MM.1S (cell line): ENCODE results near the gene TJP2.

Experiments
- DNase-seq: peaks from one replicate; pipeline ENCODE4 v3.0.0-alpha.2; 2015
- H2AFZ ChIP-seq: fragments of 300-600 bp; sonication (generic); 2 replicates; pipeline ENCODE4 v1.6.0; 2016; ENCODE audit warnings: antibody characterized with exemption, low read length
- H3F3A ChIP-seq: fragments of 300-600 bp; sonication (generic); 2 replicates; pipeline ENCODE4 v1.6.1; 2016; ENCODE audit warnings: mild to moderate bottlenecking, antibody characterized with exemption, low read length, moderate library complexity, mixed read lengths; ENCODE audit not compliant: insufficient read depth
- H3K27ac ChIP-seq: fragments of 300-600 bp; sonication (generic); 2 replicates; pipeline ENCODE4 v1.5.1; 2016; ENCODE audit warnings: mild to moderate bottlenecking, low read length
- H3K27me3 ChIP-seq: fragments of 300-600 bp; sonication (generic); replicated peaks from 2 replicates; pipeline ENCODE4 v1.6.0; 2016; ENCODE audit warnings: low read length; ENCODE audit not compliant: insufficient read depth
- H3K36me3 ChIP-seq: fragments of 300-600 bp; sonication (generic); replicated peaks from 2 replicates; pipeline ENCODE4 v1.6.1; 2016; ENCODE audit warnings: mild to moderate bottlenecking, low read length, mixed read lengths; ENCODE audit not compliant: insufficient read depth
- H3K4me1 ChIP-seq: fragments of 300-600 bp; sonication (generic); 2 replicates; pipeline ENCODE4 v1.6.1; 2016; ENCODE audit warnings: low read length, mixed read lengths
- H3K4me2 ChIP-seq: fragments of 300-600 bp; sonication (generic); 2 replicates; pipeline ENCODE4 v1.6.0; 2016; ENCODE audit warnings: low read depth, low read length
- H3K4me3 ChIP-seq: fragments of 300-600 bp; sonication (generic); 2 replicates; pipeline ENCODE4 v1.5.1; 2016; ENCODE audit warnings: low read length, mixed read lengths
- H3K79me2 ChIP-seq: fragments of 300-600 bp; sonication (generic); 2 replicates; pipeline ENCODE4 v1.6.1; 2016; ENCODE audit warnings: mixed run types, low read length, mixed read lengths
- H3K9ac ChIP-seq: fragments of 300-600 bp; sonication (generic); 2 replicates; pipeline ENCODE4 v1.6.1; 2016; ENCODE audit warnings: low read length, mixed read lengths
- H3K9me2 ChIP-seq: fragments of 300-600 bp; sonication (generic); replicated peaks from 2 replicates; pipeline ENCODE4 v1.6.1; 2016; ENCODE audit warnings: mild to moderate bottlenecking, low read length, mixed read lengths; ENCODE audit not compliant: insufficient read depth
- H3K9me3 ChIP-seq: fragments of 300-600 bp; sonication (generic); replicated peaks from 2 replicates; pipeline ENCODE4 v1.6.1; 2016; ENCODE audit warnings: mild to moderate bottlenecking, low read length, mixed read lengths; ENCODE audit not compliant: insufficient read depth
- H4K20me1 ChIP-seq: fragments of 300-600 bp; sonication (generic); 2 replicates; pipeline ENCODE4 v1.6.1; 2016; ENCODE audit warnings: mild to moderate bottlenecking, low read length, moderate library complexity, mixed read lengths; ENCODE audit not compliant: insufficient read depth
- EZH2 ChIP-seq: fragments of 300-600 bp; sonication (generic); optimal IDR thresholded peaks from 2 replicates; pipeline ENCODE3; 2017; ENCODE audit warnings: low read depth, mild to moderate bottlenecking, antibody characterized with exemption, low read length, mixed read lengths
- EZH2phosphoT487 ChIP-seq: fragments of 300-600 bp; sonication (generic); IDR thresholded peaks from 2 replicates; pipeline ENCODE4 v1.6.1; 2018; ENCODE audit warnings: antibody characterized with exemption, low read length
- TF ChIP-seq, protein P1 (sequence below): fragments of 300-600 bp; sonication (generic); IDR thresholded peaks from 2 replicates; pipeline ENCODE4 v1.5.1; 2016; ENCODE audit warnings: antibody characterized with exemption, low read length, mixed read lengths

The TJP2 gene

DNA sequence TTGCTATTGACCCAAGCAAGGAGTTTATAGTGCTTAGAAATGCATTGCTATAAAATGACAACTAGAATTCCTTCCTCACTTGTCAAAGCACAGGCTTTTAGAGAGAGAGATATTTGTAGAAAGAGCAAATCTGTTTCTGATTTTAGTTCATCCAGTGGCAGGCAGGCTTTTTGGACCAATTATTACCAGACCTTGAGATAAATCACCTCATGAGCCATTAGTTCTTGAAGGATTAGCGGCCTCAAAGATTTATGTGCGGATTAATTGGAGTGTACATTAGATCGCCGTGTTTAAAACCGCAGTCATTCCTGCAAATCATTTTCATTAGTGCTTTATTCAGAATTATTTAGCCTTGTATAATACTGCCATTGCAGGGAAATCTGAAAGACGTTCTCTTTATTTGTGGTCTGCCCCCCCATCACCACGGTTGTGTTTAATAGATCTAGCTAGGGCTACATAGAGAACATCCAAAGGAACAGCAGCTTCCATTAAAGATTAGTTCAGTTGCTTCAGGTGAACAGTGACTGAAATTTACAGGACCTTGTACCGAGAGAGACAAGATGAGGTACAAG, 28.8 kb upstream of the TJP2 start:
- Histone ChIP-seq H3K4me3 (no peak overlapping the region), H3F3A (no peaks in the 10 kb centered on the region), H3K27ac (no peak overlapping the region), H3K36me3 (no peaks in the 10 kb centered on the region), H3K4me2 (no peak overlapping the region), H3K9me2 (no peaks in the 10 kb centered on the region), H2AFZ (no peak overlapping the region), H3K9me3 (no peaks in the 10 kb centered on the region), H3K79me2 (no peaks in the 10 kb centered on the region), H3K27me3 (no peaks in the 10 kb centered on the region), H3K4me1 (no peaks in the 10 kb centered on the region), H3K9ac (no peak overlapping the region), H4K20me1 (no peaks in the 10 kb centered on the region)
- TF ChIP-seq, protein P1, sequence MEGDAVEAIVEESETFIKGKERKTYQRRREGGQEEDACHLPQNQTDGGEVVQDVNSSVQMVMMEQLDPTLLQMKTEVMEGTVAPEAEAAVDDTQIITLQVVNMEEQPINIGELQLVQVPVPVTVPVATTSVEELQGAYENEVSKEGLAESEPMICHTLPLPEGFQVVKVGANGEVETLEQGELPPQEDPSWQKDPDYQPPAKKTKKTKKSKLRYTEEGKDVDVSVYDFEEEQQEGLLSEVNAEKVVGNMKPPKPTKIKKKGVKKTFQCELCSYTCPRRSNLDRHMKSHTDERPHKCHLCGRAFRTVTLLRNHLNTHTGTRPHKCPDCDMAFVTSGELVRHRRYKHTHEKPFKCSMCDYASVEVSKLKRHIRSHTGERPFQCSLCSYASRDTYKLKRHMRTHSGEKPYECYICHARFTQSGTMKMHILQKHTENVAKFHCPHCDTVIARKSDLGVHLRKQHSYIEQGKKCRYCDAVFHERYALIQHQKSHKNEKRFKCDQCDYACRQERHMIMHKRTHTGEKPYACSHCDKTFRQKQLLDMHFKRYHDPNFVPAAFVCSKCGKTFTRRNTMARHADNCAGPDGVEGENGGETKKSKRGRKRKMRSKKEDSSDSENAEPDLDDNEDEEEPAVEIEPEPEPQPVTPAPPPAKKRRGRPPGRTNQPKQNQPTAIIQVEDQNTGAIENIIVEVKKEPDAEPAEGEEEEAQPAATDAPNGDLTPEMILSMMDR = no peak
- no peak for TF ChIP-seq EZH2
- TF ChIP-seq EZH2phosphoT487 = no peak
- DNase-seq = no peak

DNA sequence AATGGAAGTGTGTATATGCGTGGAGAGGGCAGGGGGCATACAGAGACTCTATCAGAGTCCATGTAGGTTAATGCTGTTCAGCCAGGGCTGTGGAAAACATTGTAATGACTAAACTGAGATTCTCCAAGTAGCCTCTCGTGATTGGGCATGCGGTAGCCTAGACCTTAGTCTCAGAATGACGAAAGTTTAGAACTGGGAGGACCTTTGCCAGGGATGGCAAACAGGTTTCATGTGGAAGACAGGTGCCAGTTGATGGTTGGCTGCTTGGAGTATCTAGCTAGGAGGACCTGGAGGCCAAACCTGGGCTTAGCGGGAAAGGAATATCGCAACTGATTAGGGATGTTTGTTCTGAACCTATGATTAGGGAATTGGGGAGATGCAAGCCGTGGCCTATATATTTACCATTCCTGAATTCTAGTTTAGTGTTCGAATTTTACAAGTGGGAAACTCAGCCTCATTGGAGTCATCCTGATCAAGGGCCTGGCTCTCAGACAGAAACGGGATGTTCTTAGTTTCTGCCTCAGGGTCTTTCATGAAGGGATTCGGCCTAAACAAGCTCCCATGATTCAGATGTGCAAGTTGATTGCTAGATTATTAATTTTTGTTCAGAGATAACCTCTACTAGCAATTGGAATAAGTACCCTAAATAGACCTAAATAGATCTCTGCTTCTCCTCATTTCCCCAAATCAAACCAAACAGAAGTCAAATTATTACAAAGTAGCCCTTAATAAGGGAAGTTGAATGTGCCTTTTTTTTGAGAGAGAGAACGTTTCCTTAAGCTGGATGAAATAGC, 26.8 kb upstream of the TJP2 start:
- H3K4me2 ChIP-seq = no peak overlapping the region
- no peaks in the 10 kb centered on the region for H3K36me3 ChIP-seq
- no peaks in the 10 kb centered on the region for H3K79me2 ChIP-seq
- no peak overlapping the region for H3K27ac ChIP-seq
- H3K4me3 ChIP-seq = no peak overlapping the region
- H3K9me3 ChIP-seq = no peaks in the 10 kb centered on the region
- no peaks in the 10 kb centered on the region for H4K20me1 ChIP-seq
- no peak overlapping the region for H2AFZ ChIP-seq
- H3K9ac ChIP-seq = no peak overlapping the region
- no peak for DNase-seq
- TF ChIP-seq, protein P1 = no peak
- TF ChIP-seq EZH2 (no peak), EZH2phosphoT487 (no peak)
- H3K9me2 ChIP-seq = no peaks in the 10 kb centered on the region
- H3K27me3 ChIP-seq = no peaks in the 10 kb centered on the region
- no peaks in the 10 kb centered on the region for H3F3A ChIP-seq
- no peaks in the 10 kb centered on the region for H3K4me1 ChIP-seq

DNA sequence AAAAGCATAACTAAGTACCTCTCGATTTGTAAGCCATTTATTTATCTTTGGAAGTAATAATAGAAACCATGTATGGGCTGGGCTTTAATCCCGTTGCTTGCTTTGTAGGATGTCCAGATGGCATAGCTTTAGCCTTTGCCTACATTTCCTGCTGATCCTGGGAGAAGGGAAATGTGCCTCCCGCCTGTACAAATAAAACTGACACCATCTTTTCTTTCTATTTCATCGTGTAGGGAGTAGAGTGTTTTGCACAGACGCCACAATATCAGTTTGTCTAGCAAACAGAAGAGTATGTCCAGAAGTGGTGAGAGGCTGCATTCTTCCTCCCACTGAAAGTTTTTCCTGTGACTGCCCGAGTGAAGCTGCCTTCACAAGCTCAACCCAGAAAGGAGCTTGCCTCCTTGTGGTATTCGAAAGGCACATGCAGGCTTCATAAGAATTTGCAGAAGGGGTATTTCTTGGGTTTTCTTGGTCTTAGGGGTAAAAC, 24.7 kb upstream of the TJP2 start:
- TF ChIP-seq, protein P1 = no peak
- TF ChIP-seq EZH2phosphoT487 (no peak), EZH2 (no peak)
- Histone ChIP-seq H3K4me2 (no peak overlapping the region), H3K36me3 (no peaks in the 10 kb centered on the region), H3K27me3 (no peaks in the 10 kb centered on the region), H3K9me2 (no peaks in the 10 kb centered on the region), H3F3A (no peaks in the 10 kb centered on the region), H3K79me2 (no peaks in the 10 kb centered on the region), H2AFZ (no peak overlapping the region), H3K9me3 (no peaks in the 10 kb centered on the region), H3K27ac (no peak overlapping the region), H3K4me1 (no peaks in the 10 kb centered on the region), H4K20me1 (no peaks in the 10 kb centered on the region), H3K4me3 (no peak overlapping the region), H3K9ac (no peak overlapping the region)
- DNase-seq = no peak
